ENCODE results near the gene NDUFAF2.
"Not testable (repeated sequence)": the region's sequence is repeated elsewhere in the genome, so short reads cannot be mapped to it uniquely, and the experiment has no call there.

NDUFAF2 gene

DNA sequence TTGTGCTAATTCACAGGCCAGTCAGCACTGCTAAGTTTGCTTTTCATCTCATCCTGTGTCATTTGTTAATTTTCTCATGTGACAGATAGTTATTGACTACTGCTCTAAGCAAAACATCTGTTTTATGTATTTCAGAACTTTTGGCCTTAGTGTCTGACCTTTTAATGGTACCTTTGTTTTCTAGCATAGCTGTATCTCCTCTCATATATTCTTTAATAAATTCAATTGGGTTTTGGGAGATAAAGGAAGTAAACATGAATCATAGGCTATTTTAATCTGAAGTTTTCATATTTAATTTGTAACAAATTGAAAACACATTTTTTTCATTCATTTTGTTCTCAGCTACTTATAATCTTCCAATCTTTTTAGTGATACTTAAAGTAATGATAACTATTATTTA is 13.1 kb downstream of the NDUFAF2 start:
- no peaks in the 10 kb centered on the region for H3K9me3 ChIP-seq (ENCODE audit: low read length)
- H3K36me3 ChIP-seq (ENCODE audit: insufficient read depth, low read length) = no peaks in the 10 kb centered on the region
- no peak overlapping the region for H3K9ac ChIP-seq (ENCODE audit: low read length)
- H3K27ac ChIP-seq (ENCODE audit: low read depth, low read length) = no peak overlapping the region
- no peak overlapping the region for H3K4me3 ChIP-seq (ENCODE audit: low read depth in 1 of 2, low read length in 2 of 2)
- H3K4me1 ChIP-seq (ENCODE audit: insufficient read depth, low read length) = no peaks in the 10 kb centered on the region
- H3K27me3 ChIP-seq (ENCODE audit: control insufficient read depth in 1 of 2, insufficient read depth in 2 of 2, low read length in 2 of 2) = no peaks in the 10 kb centered on the region

DNA sequence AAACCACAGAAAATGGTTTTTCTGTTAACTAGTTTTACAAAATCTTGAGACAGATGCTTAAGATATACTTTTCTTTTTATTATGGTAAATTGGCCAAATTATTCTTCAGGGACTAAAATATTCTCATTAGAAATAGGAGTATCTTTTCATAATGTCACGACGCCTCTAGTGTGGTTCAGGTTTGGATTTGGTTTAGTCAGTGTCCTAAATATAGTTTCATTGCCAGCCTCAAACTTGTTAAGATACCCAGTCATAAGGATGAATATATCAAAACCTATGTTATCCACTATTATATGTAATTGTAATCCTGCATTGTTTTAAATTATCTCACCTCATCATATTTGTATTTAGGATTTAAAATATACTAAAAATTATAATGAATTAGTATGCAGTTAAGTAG is 13.7 kb downstream of the NDUFAF2 start:
- Histone ChIP-seq H3K36me3 (ENCODE audit: insufficient read depth, low read length) (no peaks in the 10 kb centered on the region), H3K9ac (ENCODE audit: low read length) (no peak overlapping the region), H3K9me3 (ENCODE audit: low read length) (no peaks in the 10 kb centered on the region), H3K4me3 (ENCODE audit: low read depth in 1 of 2, low read length in 2 of 2) (no peak overlapping the region), H3K4me1 (ENCODE audit: insufficient read depth, low read length) (no peaks in the 10 kb centered on the region), H3K27ac (ENCODE audit: low read depth, low read length) (no peak overlapping the region), H3K27me3 (ENCODE audit: control insufficient read depth in 1 of 2, insufficient read depth in 2 of 2, low read length in 2 of 2) (no peaks in the 10 kb centered on the region)

DNA sequence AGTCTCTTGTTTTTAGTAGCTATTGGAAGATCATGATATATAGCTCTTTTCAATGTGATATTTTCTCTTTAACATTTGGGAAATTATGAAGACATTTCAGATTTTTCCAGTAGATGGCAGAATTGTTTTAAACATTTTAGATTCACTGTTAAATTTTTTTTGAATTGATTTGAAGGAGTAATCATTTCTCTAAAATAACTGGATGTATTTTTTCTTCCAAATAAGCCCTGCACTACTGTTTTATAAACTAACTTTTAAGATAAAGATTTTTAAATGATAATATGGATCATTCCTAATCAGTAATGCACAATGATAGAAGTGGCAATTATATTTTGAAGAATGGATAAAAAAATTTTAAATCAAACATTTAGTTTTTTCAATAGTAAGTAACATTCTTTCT is 14.2 kb downstream of the NDUFAF2 start:
- no peak overlapping the region for H3K9ac ChIP-seq (ENCODE audit: low read length)
- no peak overlapping the region for H3K4me3 ChIP-seq (ENCODE audit: low read depth in 1 of 2, low read length in 2 of 2)
- no peak overlapping the region for H3K27ac ChIP-seq (ENCODE audit: low read depth, low read length)
- H3K4me1 ChIP-seq (ENCODE audit: insufficient read depth, low read length) = no peaks in the 10 kb centered on the region
- H3K9me3 ChIP-seq (ENCODE audit: low read length) = no peaks in the 10 kb centered on the region
- H3K27me3 ChIP-seq (ENCODE audit: control insufficient read depth in 1 of 2, insufficient read depth in 2 of 2, low read length in 2 of 2) = no peaks in the 10 kb centered on the region
- H3K36me3 ChIP-seq (ENCODE audit: insufficient read depth, low read length) = no peaks in the 10 kb centered on the region

DNA sequence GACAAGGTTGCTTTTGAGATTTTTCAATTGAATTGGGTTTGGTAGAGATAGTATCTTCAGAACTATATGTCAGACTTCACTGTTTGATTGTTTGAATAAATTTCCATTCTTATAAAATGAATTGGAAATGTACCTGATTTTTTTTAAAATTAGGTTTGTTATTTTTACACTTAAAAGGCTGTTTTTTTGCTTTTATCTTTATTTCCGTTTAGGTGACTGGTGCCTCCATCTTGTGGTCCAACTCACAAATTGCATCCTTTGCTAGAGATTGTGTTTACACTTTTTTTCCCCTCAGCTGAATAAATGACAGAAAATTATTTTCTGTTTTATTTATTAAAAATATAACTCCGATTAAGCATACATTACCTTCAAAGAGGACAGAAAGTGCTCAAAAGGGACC is 15.6 kb downstream of the NDUFAF2 start:
- Histone ChIP-seq H3K4me3 (ENCODE audit: low read depth in 1 of 2, low read length in 2 of 2) (no peak overlapping the region), H3K27me3 (ENCODE audit: control insufficient read depth in 1 of 2, insufficient read depth in 2 of 2, low read length in 2 of 2) (no peaks in the 10 kb centered on the region), H3K4me1 (ENCODE audit: insufficient read depth, low read length) (no peaks in the 10 kb centered on the region), H3K9me3 (ENCODE audit: low read length) (no peaks in the 10 kb centered on the region), H3K9ac (ENCODE audit: low read length) (no peak overlapping the region), H3K27ac (ENCODE audit: low read depth, low read length) (no peak overlapping the region), H3K36me3 (ENCODE audit: insufficient read depth, low read length) (no peaks in the 10 kb centered on the region)

- Histone ChIP-seq H3K36me3 (ENCODE audit: insufficient read depth, low read length) (no peaks in the 10 kb centered on the region), H3K9ac (ENCODE audit: low read length) (no peak overlapping the region), H3K9me3 (ENCODE audit: low read length) (no peaks in the 10 kb centered on the region), H3K4me1 (ENCODE audit: insufficient read depth, low read length) (no peaks in the 10 kb centered on the region), H3K27ac (ENCODE audit: low read depth, low read length) (no peak overlapping the region), H3K4me3 (ENCODE audit: low read depth in 1 of 2, low read length in 2 of 2) (no peak overlapping the region), H3K27me3 (ENCODE audit: control insufficient read depth in 1 of 2, insufficient read depth in 2 of 2, low read length in 2 of 2) (no peaks in the 10 kb centered on the region)
These were observed 16.7 kb downstream of the NDUFAF2 start for GRCh38 chr5:60961685-60962084.

GRCh38 chr5:60972231-60972630 is 27.2 kb downstream of the NDUFAF2 start:
- Histone ChIP-seq H3K27me3 (ENCODE audit: control insufficient read depth in 1 of 2, insufficient read depth in 2 of 2, low read length in 2 of 2) (no peaks in the 10 kb centered on the region), H3K36me3 (ENCODE audit: insufficient read depth, low read length) (no peaks in the 10 kb centered on the region), H3K4me3 (ENCODE audit: low read depth in 1 of 2, low read length in 2 of 2) (no peak overlapping the region), H3K9ac (ENCODE audit: low read length) (no peak overlapping the region), H3K9me3 (ENCODE audit: low read length) (no peaks in the 10 kb centered on the region), H3K27ac (ENCODE audit: low read depth, low read length) (no peak overlapping the region), H3K4me1 (ENCODE audit: insufficient read depth, low read length) (no peaks in the 10 kb centered on the region)

DNA sequence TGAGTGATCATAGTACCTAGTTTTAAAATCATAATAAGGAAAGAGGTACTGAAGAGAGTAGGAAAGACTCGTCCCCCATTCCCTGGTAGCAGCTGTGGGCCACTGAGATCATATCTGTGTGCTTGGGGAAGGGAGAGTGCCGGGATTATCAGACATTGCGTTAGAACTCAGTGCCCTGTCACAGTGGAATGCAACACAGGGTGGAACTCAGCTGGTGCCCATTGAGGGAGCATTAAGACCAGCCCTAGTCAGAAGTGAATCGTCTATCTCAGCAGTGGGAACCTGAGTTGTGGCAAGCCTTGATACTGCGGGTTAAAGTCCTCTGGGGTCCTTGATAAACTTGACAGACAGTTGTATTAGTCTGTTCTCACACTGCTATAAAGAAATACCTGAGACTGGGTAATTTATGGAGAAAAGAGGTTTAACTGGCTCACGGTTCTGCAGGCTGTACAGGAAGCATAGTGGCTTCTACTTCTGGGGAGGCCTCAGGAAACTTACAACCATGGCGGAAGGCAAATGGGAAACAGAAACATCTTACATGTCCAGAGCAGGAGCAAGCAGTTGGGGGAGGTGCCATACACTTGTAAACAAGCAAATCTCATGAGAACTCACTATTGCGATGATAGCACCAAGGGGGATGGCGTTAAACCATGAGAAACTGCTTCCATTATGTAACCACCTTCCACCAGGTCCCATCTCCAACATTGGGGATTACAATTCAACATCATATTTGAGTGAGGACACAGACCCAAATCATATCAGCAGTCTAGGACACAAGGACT is 33.1 kb downstream of the NDUFAF2 start:
- Histone ChIP-seq H3K36me3 (ENCODE audit: insufficient read depth, low read length) (no peaks in the 10 kb centered on the region), H3K9me3 (ENCODE audit: low read length) (no peaks in the 10 kb centered on the region), H3K27ac (ENCODE audit: low read depth, low read length) (no peak overlapping the region), H3K4me3 (ENCODE audit: low read depth in 1 of 2, low read length in 2 of 2) (no peak overlapping the region), H3K4me1 (ENCODE audit: insufficient read depth, low read length) (no peaks in the 10 kb centered on the region), H3K9ac (ENCODE audit: low read length) (no peak overlapping the region), H3K27me3 (ENCODE audit: control insufficient read depth in 1 of 2, insufficient read depth in 2 of 2, low read length in 2 of 2) (no peaks in the 10 kb centered on the region)

GRCh38 chr5:60978968-60979367 is 34.0 kb downstream of the NDUFAF2 start:
- H3K4me3 ChIP-seq (ENCODE audit: low read depth in 1 of 2, low read length in 2 of 2) = no peak overlapping the region
- no peak overlapping the region for H3K9ac ChIP-seq (ENCODE audit: low read length)
- no peaks in the 10 kb centered on the region for H3K36me3 ChIP-seq (ENCODE audit: insufficient read depth, low read length)
- no peaks in the 10 kb centered on the region for H3K9me3 ChIP-seq (ENCODE audit: low read length)
- no peaks in the 10 kb centered on the region for H3K27me3 ChIP-seq (ENCODE audit: control insufficient read depth in 1 of 2, insufficient read depth in 2 of 2, low read length in 2 of 2)
- H3K4me1 ChIP-seq (ENCODE audit: insufficient read depth, low read length) = no peaks in the 10 kb centered on the region
- no peak overlapping the region for H3K27ac ChIP-seq (ENCODE audit: low read depth, low read length)

GRCh38 chr5:60980511-60980910 is 35.5 kb downstream of the NDUFAF2 start:
- no peaks in the 10 kb centered on the region for H3K27me3 ChIP-seq (ENCODE audit: control insufficient read depth in 1 of 2, insufficient read depth in 2 of 2, low read length in 2 of 2)
- no peaks in the 10 kb centered on the region for H3K9me3 ChIP-seq (ENCODE audit: low read length)
- no peak overlapping the region for H3K4me3 ChIP-seq (ENCODE audit: low read depth in 1 of 2, low read length in 2 of 2)
- no peaks in the 10 kb centered on the region for H3K4me1 ChIP-seq (ENCODE audit: insufficient read depth, low read length)
- no peak overlapping the region for H3K9ac ChIP-seq (ENCODE audit: low read length)
- H3K36me3 ChIP-seq (ENCODE audit: insufficient read depth, low read length) = no peaks in the 10 kb centered on the region
- no peak overlapping the region for H3K27ac ChIP-seq (ENCODE audit: low read depth, low read length)

- H3K27me3 ChIP-seq (ENCODE audit: control insufficient read depth in 1 of 2, insufficient read depth in 2 of 2, low read length in 2 of 2); H3K4me1 ChIP-seq (ENCODE audit: insufficient read depth, low read length); H3K9ac ChIP-seq (ENCODE audit: low read length); H3K4me3 ChIP-seq (ENCODE audit: low read depth in 1 of 2, low read length in 2 of 2); H3K36me3 ChIP-seq (ENCODE audit: insufficient read depth, low read length); H3K27ac ChIP-seq (ENCODE audit: low read depth, low read length); H3K9me3 ChIP-seq (ENCODE audit: low read length): not testable (repeated sequence)
These were observed 37.1 kb downstream of the NDUFAF2 start for GRCh38 chr5:60982127-60982526.

DNA sequence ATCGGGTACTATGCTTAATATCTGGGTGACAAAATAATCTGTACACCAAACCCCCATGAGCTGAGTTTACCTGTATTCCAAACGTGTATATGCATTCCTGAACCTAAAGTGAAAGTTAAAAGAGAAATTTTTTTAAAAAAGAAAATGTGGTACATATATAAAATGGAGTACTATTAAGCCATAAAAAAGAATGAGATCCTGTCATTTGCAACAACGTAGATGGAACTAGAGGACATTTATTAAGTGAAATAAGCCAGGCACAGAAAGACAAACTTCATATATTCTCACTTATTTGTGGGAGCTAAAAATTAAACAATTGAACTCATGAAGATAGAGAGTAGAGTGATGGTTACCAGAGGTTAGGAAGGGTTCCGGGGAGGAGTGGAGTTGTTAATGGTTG is 44.8 kb downstream of the NDUFAF2 start:
- no peaks in the 10 kb centered on the region for H3K27me3 ChIP-seq (ENCODE audit: control insufficient read depth in 1 of 2, insufficient read depth in 2 of 2, low read length in 2 of 2)
- peaks cover 5% of the 10 kb centered on the region for H3K4me1 ChIP-seq (ENCODE audit: insufficient read depth, low read length)
- no peaks in the 10 kb centered on the region for H3K36me3 ChIP-seq (ENCODE audit: insufficient read depth, low read length)
- no peak overlapping the region for H3K9ac ChIP-seq (ENCODE audit: low read length)
- H3K9me3 ChIP-seq (ENCODE audit: low read length) = no peaks in the 10 kb centered on the region
- H3K27ac ChIP-seq (ENCODE audit: low read depth, low read length) = no peak overlapping the region
- no peak overlapping the region for H3K4me3 ChIP-seq (ENCODE audit: low read depth in 1 of 2, low read length in 2 of 2)

DNA sequence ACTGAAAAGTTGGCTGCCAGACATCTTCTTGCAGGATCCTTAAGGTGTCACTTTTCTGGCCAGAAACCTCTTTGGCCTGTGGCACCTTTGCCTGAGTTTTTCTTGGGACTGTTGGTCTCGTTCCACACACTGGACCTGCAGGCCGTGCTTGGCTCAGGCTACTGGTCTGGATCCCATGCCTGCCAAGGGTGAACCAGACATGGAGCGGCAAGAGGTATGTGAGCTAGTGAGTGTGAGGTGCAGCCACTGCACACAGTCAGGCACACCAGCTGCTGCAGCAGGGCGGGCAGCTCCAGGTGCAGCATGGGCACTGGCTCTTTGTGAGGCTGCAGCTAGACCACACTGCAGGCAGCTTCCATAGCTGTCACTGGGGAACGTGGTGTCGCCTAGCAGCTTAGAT is 47.9 kb downstream of the NDUFAF2 start:
- Histone ChIP-seq H3K27me3 (ENCODE audit: control insufficient read depth in 1 of 2, insufficient read depth in 2 of 2, low read length in 2 of 2) (no peaks in the 10 kb centered on the region), H3K9ac (ENCODE audit: low read length) (no peak overlapping the region), H3K36me3 (ENCODE audit: insufficient read depth, low read length) (no peaks in the 10 kb centered on the region), H3K4me3 (ENCODE audit: low read depth in 1 of 2, low read length in 2 of 2) (no peak overlapping the region), H3K4me1 (ENCODE audit: insufficient read depth, low read length) (peaks cover 5% of the 10 kb centered on the region), H3K9me3 (ENCODE audit: low read length) (no peaks in the 10 kb centered on the region), H3K27ac (ENCODE audit: low read depth, low read length) (no peak overlapping the region)
